Tibial artery (tissue), 4 donors: ENCODE results near the gene TYW3.
A peak's percentile ranks its signal among the peaks of the same experiment; 100 is the strongest.
"Not testable (repeated sequence)": the region's sequence is repeated elsewhere in the genome, so short reads cannot be mapped to it uniquely, and the experiment has no call there.

ENCODE experiments used
- DNase-seq, 2 donors: peaks; one replicate each; pipeline ENCODE4 v3.0.0-alpha.2; 2019
- H3K27ac ChIP-seq, 2 donors: fragments of 200-600 bp; sonication (generic) in 1 of 2; 1 replicate in 1 of 2; 2 replicates in 1 of 2; pipeline ENCODE4 v1.5.1; 2018 to 2019; ENCODE audit warnings: mild to moderate bottlenecking in 1 of 2
- H3K27me3 ChIP-seq, 2 donors: fragments of 200-600 bp; sonication (generic) in 1 of 2; one replicate each; pipeline versions ENCODE4 v1.5.1 to v1.6.0; 2016 to 2019
- H3K36me3 ChIP-seq, 3 donors: fragments of 200-600 bp; sonication (generic) in 2 of 3; one replicate each; pipeline ENCODE4 v1.5.1; 2016 to 2019; ENCODE audit warnings: mild to moderate bottlenecking in 2 of 3
- H3K4me1 ChIP-seq, 4 donors: fragments of 200-600 bp; sonication (generic) in 2 of 4; 1 replicate in 3 of 4; 2 replicates in 1 of 4; pipeline ENCODE4 v1.5.1; 2016 to 2019
- H3K4me3 ChIP-seq, 2 donors: fragments of 200-600 bp; sonication (generic) in 1 of 2; 1 replicate in 1 of 2; 2 replicates in 1 of 2; pipeline ENCODE4 v1.5.1; 2018 to 2019; ENCODE audit warnings: mild to moderate bottlenecking in 2 of 2
- H3K9me3 ChIP-seq, 3 donors: fragments of 200-600 bp; sonication (generic) in 1 of 3; one replicate each; pipeline ENCODE4 v1.5.1; 2016 to 2019
- intact Hi-C: fragments of 100-400 bp; cut with DNase I; formaldehyde crosslinking; loops from one replicate; pipeline ENCODE4 v1.15.0; 2023; ENCODE audit warnings: low total_unique reads
- TF ChIP-seq, protein P1 (sequence below), 2 experiments: fragments of 200-600 bp in 1 of 2; fragments of 450-650 bp in 1 of 2; IDR thresholded peaks; one replicate each; pipeline ENCODE4 v1.5.1; 2017 to 2019; ENCODE audit warnings: antibody characterized with exemption in 2 of 2, mild to moderate bottlenecking in 1 of 2, moderate library complexity in 1 of 2

Gene TYW3

DNA sequence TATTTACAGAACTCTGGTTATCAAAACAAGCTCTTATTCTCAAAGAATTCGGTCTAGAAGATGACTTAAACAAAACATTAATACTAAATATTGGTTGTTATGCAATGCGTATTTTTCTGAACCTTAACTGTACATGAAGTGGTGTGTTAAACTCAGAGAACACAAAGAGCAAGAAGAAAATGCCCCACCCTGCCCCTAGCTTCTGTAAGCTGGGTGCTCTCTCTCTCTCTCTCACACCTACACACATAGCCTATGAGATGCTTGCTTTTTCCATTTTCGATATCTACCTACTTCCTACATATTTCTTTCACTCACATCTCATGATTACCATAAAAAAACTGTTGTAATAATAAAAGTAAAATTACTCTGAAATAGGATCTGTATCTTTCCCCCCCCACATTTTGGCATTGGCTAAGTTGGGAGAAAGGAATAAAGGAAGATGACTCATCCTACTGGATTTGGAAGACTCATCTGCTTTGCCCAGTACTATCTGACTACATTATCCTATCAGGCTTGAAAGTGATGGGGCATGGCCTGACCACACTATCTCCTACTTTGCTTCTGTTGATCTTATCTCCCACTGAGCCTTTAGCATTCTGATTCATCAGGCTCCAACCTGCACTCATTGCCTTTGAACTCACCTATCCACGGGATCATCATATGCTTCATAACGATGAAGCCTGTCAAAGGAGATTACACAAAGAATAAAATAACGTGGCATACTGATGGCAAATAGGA lies 3.0 kb upstream of the TYW3 start:
- Histone ChIP-seq H3K36me3 (peaks cover under 1 to 10% (median 4%) of the 10 kb centered on the region in 3 donors), H3K27ac (no peak overlapping the region), H3K27me3 (no peaks in the 10 kb centered on the region), H3K9me3 (no peaks in the 10 kb centered on the region), H3K4me3 (no peak overlapping the region), H3K4me1 (peaks cover 0 to 55% (median 35%) of the 10 kb centered on the region in 4 donors)
- TF ChIP-seq, protein P1, sequence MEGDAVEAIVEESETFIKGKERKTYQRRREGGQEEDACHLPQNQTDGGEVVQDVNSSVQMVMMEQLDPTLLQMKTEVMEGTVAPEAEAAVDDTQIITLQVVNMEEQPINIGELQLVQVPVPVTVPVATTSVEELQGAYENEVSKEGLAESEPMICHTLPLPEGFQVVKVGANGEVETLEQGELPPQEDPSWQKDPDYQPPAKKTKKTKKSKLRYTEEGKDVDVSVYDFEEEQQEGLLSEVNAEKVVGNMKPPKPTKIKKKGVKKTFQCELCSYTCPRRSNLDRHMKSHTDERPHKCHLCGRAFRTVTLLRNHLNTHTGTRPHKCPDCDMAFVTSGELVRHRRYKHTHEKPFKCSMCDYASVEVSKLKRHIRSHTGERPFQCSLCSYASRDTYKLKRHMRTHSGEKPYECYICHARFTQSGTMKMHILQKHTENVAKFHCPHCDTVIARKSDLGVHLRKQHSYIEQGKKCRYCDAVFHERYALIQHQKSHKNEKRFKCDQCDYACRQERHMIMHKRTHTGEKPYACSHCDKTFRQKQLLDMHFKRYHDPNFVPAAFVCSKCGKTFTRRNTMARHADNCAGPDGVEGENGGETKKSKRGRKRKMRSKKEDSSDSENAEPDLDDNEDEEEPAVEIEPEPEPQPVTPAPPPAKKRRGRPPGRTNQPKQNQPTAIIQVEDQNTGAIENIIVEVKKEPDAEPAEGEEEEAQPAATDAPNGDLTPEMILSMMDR (IDR thresholded peaks at IDR 0.05): no peak
- intact Hi-C loops: loop anchor here (10.0 kb wide), 1 partner anchor 535 kb away; the partner anchor contains the start of genes FPGT and LRRIQ3
- no peak for DNase-seq

DNA sequence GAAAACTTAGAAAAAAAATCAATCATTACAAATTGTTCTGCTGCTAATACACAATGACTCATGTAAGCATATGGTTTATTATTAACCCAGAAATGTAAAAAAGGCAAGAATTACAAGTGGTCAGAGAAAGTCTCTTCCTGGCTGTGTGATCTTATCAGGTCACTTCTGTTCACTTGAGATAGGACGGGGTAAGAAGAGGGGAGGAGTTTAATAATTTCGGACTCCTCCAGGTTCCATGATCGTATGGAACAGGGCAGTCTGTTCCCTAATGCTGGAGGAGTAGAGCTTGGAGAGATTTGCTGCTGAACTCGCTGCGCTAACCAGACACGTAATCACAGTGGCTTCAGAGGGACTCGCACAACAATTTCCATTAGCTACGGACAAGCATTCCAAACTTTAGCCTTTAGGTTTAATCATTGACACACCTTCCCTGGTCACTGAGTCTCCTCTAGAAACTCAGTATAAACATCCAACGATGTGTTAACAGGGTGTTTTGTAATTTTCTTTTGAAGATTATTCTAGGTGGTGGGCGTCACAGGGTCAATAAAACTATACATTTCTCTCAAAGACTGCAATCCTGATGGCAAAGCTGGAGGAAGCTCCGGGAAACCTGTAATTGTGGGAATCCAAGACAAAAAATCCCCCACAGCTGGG lies 1.4 kb upstream of the TYW3 start:
- Histone ChIP-seq H3K4me3 (peak overlapping the region; percentile 67 to 74), H3K4me1 (peaks cover 0 to 62% (median 37%) of the 10 kb centered on the region in 4 donors)
- no peak for DNase-seq

DNA sequence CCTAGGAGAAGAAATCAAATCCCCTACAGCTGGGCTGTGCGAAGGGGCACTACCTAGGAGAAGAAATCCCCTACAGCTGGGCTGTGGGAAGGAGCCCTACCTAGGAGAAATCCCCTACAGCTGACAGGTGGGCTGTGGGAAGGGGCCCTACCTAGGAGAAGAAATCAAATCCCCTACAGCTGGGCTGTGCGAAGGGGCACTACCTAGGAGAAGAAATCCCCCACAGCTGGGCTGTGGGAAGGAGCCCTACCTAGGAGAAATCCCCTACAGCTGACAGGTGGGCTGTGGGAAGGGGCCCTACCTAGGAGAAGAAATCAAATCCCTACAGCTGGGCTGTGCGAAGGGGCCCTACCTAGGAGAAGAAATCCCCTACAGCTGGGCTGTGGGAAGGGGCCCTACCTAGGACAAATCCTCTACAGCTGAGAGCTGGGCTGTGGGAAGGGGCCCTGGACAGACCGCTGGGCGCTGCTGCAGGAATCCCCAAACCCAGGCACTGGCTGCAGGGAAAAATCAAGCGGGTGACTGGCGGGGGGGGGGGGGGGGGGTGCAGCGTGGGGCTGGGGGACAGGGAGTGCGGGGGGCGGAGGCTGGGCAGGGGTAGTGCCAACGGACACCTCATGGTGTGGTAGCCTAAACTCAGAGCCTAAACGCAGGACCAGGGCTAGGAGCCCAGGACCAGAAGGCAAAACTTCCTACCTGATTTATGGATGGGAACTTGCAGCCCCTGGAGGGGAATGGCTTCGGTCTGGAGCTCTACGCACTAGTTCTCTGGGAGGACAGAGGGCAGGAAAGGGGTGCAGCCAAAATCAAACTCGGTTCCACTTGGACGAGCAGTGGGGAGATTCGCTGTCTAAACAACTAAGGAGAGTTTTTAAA lies 643 bp upstream of the TYW3 start:
- intact Hi-C loops: loop anchor here (10.0 kb wide), 1 partner anchor 538 kb away; the partner anchor contains the start of genes FPGT and LRRIQ3
- H3K9me3 ChIP-seq, H3K27me3 ChIP-seq: not testable (repeated sequence)
- Histone ChIP-seq H3K4me3 (peak overlapping the region; percentile 67 to 74), H3K4me1 (peaks cover 0 to 62% (median 37%) of the 10 kb centered on the region in 4 donors), H3K36me3 (peaks cover 4 to 12% (median 7%) of the 10 kb centered on the region in 3 donors), H3K27ac (peak overlapping the region; percentile 84)
- peak in 1 of 2 donors; percentile 21 for DNase-seq

More for the DNA sequence above, 1.4 kb upstream of the TYW3 start:
- TF ChIP-seq, protein P1 (IDR thresholded peaks at IDR 0.05): no peak
- intact Hi-C loops: loop anchor here (10.0 kb wide), 1 partner anchor 537 kb away; the partner anchor contains the start of genes FPGT and LRRIQ3
- Histone ChIP-seq H3K27me3 (no peaks in the 10 kb centered on the region), H3K36me3 (peaks cover 0 to 4% (median 0%) of the 10 kb centered on the region in 3 donors), H3K9me3 (no peaks in the 10 kb centered on the region), H3K27ac (peak overlapping the region; percentile 84)

DNA sequence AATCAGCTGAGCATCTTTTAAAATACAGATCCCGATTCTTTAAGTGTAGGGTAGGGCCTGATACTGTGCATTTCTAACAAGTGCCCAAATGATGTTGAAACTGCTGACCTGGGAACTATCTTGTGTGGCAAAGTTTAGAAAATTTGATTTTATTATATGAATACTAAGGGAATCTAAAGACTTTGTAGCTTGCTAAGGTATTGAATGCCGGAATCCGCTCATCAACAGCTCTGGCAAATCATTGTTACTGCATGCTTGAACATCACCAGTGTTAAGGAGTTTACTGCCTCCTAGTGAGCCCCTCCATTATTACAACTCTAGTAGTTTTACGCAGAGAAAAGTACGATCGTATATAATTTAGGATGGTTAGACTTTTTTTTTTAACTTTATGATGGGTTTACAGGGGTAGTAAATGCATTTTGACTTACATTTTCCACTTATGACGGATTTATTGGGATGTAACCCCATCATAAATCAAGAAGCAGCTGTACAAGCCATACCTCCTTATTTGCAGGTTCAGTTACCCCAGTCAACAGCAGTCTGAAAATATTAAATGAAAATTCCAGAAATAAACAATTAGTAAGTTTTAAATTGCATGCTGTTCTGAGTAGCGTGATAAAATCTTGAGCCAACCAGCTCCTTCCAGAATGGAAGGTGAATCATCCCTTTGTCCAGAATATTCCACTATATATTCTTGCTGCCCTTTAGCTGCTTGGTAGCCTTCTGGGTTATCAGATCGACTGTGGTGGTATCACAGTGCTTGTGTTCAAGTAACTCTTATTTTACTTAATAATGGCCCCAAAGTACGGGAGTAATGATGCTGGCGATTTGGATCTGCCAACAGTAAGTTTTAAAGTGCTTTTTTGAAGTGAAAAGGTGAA lies 892 bp downstream of the TYW3 start:
- TF ChIP-seq, protein P1 (IDR thresholded peaks at IDR 0.05): peak; percentile 53 to 64
- H3K36me3 ChIP-seq: peaks cover 12 to 21% (median 20%) of the 10 kb centered on the region in 3 donors
- H3K4me3 ChIP-seq: peak overlapping the region; percentile 67 to 74
- no peaks in the 10 kb centered on the region for H3K27me3 ChIP-seq
- H3K27ac ChIP-seq: peak overlapping the region; percentile 84
- no peaks in the 10 kb centered on the region for H3K9me3 ChIP-seq
- no peak for DNase-seq
- intact Hi-C loops: loop anchor here (10.0 kb wide), 1 partner anchor 539 kb away; the partner anchor contains the start of genes FPGT and LRRIQ3
- H3K4me1 ChIP-seq: peaks cover 0 to 52% (median 34%) of the 10 kb centered on the region in 4 donors

DNA sequence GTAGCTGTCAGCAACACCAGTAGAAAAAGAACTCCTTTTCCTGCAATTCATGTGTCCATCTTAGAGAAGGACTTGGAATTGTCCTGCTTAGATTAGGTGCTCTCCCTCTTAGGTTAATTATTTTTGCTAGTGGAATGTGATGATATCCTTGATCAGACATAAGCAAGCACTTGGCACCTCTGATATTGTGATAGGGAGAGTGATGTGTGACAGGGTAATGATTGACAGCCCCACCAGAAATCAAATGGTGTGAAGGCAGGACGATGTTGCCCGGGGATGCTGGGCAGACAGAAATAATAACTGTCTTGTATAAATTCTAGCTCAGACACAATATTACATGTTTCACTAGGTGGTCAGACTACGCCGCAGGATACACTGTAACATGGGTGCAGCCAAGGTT lies 4.4 kb downstream of the TYW3 start:
- no peak overlapping the region for H3K27ac ChIP-seq

DNA sequence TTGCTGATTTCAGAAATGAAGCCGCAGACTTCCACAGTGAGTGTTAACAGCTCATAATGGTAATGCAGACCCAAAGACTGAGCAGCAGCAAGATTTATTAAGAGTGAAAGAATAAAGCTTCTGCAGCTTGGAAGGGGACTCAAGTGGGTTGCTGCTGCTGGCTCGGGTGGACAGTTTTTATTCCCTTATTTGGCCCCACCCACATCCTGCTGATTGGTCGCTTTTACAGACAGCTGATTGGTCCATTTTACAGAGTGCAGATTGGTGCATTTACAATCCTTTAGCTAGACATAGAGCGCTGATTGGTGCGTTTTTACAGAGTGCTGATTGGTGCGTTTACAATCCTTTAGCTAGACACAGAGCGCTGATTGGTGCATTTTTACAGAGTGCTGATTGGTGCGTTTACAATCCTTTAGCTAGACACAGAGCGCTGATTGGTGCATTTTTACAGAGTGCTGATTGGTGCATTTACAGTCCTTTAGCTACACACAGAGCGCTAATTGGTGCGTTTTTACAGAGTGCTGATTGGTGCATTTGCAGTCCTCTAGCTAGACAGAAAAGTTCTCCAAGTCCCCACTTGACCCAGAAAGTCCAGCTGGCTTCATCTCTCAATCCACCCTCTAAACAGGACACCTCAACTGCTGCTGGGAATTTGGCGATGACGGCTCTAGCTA lies 7.5 kb downstream of the TYW3 start:
- intact Hi-C loops, H3K27ac ChIP-seq, H3K27me3 ChIP-seq, H3K4me3 ChIP-seq, DNase-seq, H3K9me3 ChIP-seq, H3K4me1 ChIP-seq: not testable (repeated sequence)
- peaks cover 51 to 80% (median 62%) of the 10 kb centered on the region in 3 donors for H3K36me3 ChIP-seq

More for the DNA sequence above, 4.4 kb downstream of the TYW3 start:
- Histone ChIP-seq H3K27me3 (no peaks in the 10 kb centered on the region), H3K36me3 (peaks cover 30 to 49% (median 43%) of the 10 kb centered on the region in 3 donors), H3K4me3 (no peak overlapping the region), H3K9me3 (no peaks in the 10 kb centered on the region), H3K4me1 (peaks cover 0 to 19% (median 13%) of the 10 kb centered on the region in 4 donors)
- DNase-seq: no peak
- intact Hi-C loops: loop anchor here (10.0 kb wide), 1 partner anchor 543 kb away; the partner anchor contains the start of genes FPGT and LRRIQ3
- TF ChIP-seq, protein P1 (IDR thresholded peaks at IDR 0.05): no peak

DNA sequence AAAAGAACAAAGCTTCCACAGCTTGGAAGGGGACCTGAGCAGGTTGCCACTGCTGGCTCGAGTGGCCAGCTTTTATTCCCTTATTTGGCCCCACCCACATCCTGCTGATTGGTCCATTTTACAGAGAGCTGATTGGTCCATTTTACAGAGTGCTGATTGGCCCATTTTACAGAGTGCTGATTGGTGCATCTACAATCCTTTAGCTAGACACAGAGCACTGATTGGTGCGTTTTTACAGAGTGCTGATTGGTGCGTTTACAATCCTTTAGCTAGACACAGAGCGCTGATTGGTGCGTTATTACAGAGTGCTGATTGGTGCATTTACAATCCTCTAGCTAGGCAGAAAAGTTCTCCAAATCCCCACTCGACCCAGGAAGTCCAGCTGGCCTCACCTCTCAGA lies 12.3 kb downstream of the TYW3 start:
- DNase-seq, H3K4me3 ChIP-seq, H3K27me3 ChIP-seq, H3K9me3 ChIP-seq, H3K27ac ChIP-seq, intact Hi-C loops, H3K4me1 ChIP-seq: not testable (repeated sequence)
- peaks cover 48 to 93% (median 53%) of the 10 kb centered on the region in 3 donors for H3K36me3 ChIP-seq
